PC-3 (cell line): ENCODE results near the gene WFS1. TPM values are rescaled to one million over a fixed set of nuclear protein-coding genes. Genes with fewer than 3 reads are reported as not detected.

Source experiments
- ATAC-seq: fragments of 200-7000 bp; cut with Tn5 transposase; 2 replicates; pipeline ENCODE4 v1.9.1; 2020; ENCODE audit warnings: mild to moderate bottlenecking, moderate library complexity
- BruUV-seq: library from RNA; stranded (reverse); fragments of 400-500 nt; replicated peaks from 2 replicates; lab custom pipeline; 2021; lab: Mats Ljungman, UMichigan
- CTCF ChIA-PET: fragments of 300-600 bp; sonication (Branson Sonifier 250); formaldehyde crosslinking; loops from one replicate; lab custom pipeline; 2022; ENCODE audit warnings: antibody characterized with exemption; lab: Charles Lee
- POLR2A ChIA-PET: fragments of 300-600 bp; sonication (Branson Sonifier 250); formaldehyde crosslinking; loops from one replicate; lab custom pipeline; 2022; ENCODE audit warnings: antibody characterized with exemption; ENCODE audit not compliant: unreplicated experiment; lab: Charles Lee
- DNase-seq: peaks from one replicate; pipeline ENCODE4 v3.0.0-alpha.2; 2015
- H2AFZ ChIP-seq: fragments of 300-600 bp; sonication (generic); 2 replicates; pipeline ENCODE4 v1.6.0; 2016; ENCODE audit warnings: antibody characterized with exemption, low read length
- H3F3A ChIP-seq: fragments of 300-600 bp; sonication (generic); one replicate; pipeline ENCODE4 v1.6.0; 2017; ENCODE audit warnings: antibody characterized with exemption, low read length, control low read depth, mild to moderate bottlenecking; ENCODE audit not compliant: unreplicated experiment
- H3K27ac ChIP-seq: fragments of 300-600 bp; sonication (generic); 2 replicates; pipeline ENCODE4 v1.5.1; 2016; ENCODE audit warnings: mild to moderate bottlenecking, low read length
- H3K27me3 ChIP-seq: fragments of 300-600 bp; sonication (generic); 2 replicates; pipeline ENCODE4 v1.6.1; 2016; ENCODE audit warnings: low read length, mixed read lengths
- H3K36me3 ChIP-seq: fragments of 300-600 bp; sonication (generic); 2 replicates; pipeline ENCODE4 v1.6.1; 2016; ENCODE audit warnings: low read depth, mixed run types, low read length, mixed read lengths
- H3K4me1 ChIP-seq: fragments of 300-600 bp; sonication (generic); 2 replicates; pipeline ENCODE4 v1.5.1; 2016; ENCODE audit warnings: low read length; ENCODE audit not compliant: insufficient read depth
- H3K4me2 ChIP-seq: fragments of 300-600 bp; sonication (generic); 2 replicates; pipeline ENCODE4 v1.6.0; 2016; ENCODE audit warnings: low read length
- H3K4me3 ChIP-seq: fragments of 300-600 bp; sonication (generic); 2 replicates; pipeline ENCODE4 v1.5.1; 2016; ENCODE audit warnings: mild to moderate bottlenecking, low read length, mixed read lengths
- H3K79me2 ChIP-seq: fragments of 300-600 bp; sonication (generic); 2 replicates; pipeline ENCODE4 v1.6.1; 2017; ENCODE audit warnings: low read length, mixed read lengths
- H3K9ac ChIP-seq: fragments of 300-600 bp; sonication (generic); 2 replicates; pipeline ENCODE4 v1.6.0; 2016; ENCODE audit warnings: mild to moderate bottlenecking, low read length
- H3K9me2 ChIP-seq: fragments of 300-600 bp; sonication (generic); replicated peaks from 2 replicates; pipeline ENCODE4 v1.6.1; 2016; ENCODE audit warnings: mixed run types, low read length, mixed read lengths
- H3K9me3 ChIP-seq: fragments of 300-600 bp; sonication (generic); 2 replicates; pipeline ENCODE4 v1.6.1; 2016; ENCODE audit warnings: low read length, mixed read lengths
- H4K20me1 ChIP-seq: fragments of 300-600 bp; sonication (generic); 2 replicates; pipeline ENCODE4 v1.6.1; 2016; ENCODE audit warnings: low read length, mixed read lengths
- CTCF ChIP-seq: fragments of 300-600 bp; sonication (generic); conservative IDR thresholded peaks from 2 replicates; pipeline ENCODE4 v1.5.1; 2017; ENCODE audit warnings: antibody characterized with exemption, low read depth, mild to moderate bottlenecking, low read length
- EZH2 ChIP-seq: fragments of 300-600 bp; sonication (generic); IDR thresholded peaks from one replicate; pipeline ENCODE4 v1.6.1; 2017; ENCODE audit warnings: antibody characterized with exemption, mild to moderate bottlenecking, low read length; ENCODE audit not compliant: unreplicated experiment
- EZH2phosphoT487 ChIP-seq: fragments of 300-600 bp; sonication (generic); IDR thresholded peaks from 2 replicates; pipeline ENCODE4 v1.6.1; 2018; ENCODE audit warnings: mild to moderate bottlenecking, antibody characterized with exemption, low read length, borderline replicate concordance
- intact Hi-C: fragments of 100-400 bp; cut with micrococcal nuclease; formaldehyde crosslinking; loops from 2 replicates; pipeline ENCODE4 v1.9.0; 2023
- total RNA-seq: library from RNA; depleted of rRNA; stranded (reverse); fragments of >200 nt; gene quantifications from 2 replicates; pipeline ENCODE4 v1.2.3, GENCODE V29; 2014

The WFS1 gene
- total RNA-seq, 1 experiment from 2014 or later = 35.7 TPM

DNA sequence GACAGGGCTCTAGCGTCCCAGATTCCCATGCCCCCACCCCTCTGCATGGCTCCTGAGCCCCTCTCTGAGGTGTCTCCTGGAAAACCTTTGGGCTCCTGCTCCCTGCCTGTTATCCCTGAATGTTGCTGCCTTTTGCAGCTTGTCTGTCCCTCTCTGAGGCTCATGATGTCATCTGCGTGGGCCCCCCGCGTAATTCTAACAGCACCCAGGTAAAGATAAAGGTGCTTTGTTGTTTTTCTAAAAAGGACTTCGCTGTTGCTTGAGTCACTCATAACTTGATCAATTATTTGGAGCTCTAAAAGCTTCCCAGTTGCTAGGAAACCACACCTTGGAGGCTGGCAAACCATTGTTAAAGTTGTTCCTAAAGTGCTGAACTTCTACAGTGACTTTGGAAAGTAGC lies 36.6 kb downstream of the WFS1 start:
- Histone ChIP-seq H3K79me2 (no peaks in the 10 kb centered on the region), H3K27ac (no peak overlapping the region), H3K4me2 (no peak overlapping the region), H3K4me3 (no peak overlapping the region), H3K9ac (no peak overlapping the region), H3K27me3 (no peaks in the 10 kb centered on the region), H3K36me3 (no peaks in the 10 kb centered on the region), H3K9me3 (no peaks in the 10 kb centered on the region), H2AFZ (no peak overlapping the region), H3F3A (no peaks in the 10 kb centered on the region), H3K9me2 (no peaks in the 10 kb centered on the region), H3K4me1 (no peaks in the 10 kb centered on the region), H4K20me1 (no peaks in the 10 kb centered on the region)
- TF ChIP-seq CTCF = no peak
- TF ChIP-seq EZH2phosphoT487 = no peak
- no peak for TF ChIP-seq EZH2
- DNase-seq (no peak), ATAC-seq (no peak)
- intact Hi-C loops = no loop called here
- CTCF ChIA-PET = no interaction called here
- POLR2A ChIA-PET = no interaction called here
- no TSS peak for BruUV-seq

DNA sequence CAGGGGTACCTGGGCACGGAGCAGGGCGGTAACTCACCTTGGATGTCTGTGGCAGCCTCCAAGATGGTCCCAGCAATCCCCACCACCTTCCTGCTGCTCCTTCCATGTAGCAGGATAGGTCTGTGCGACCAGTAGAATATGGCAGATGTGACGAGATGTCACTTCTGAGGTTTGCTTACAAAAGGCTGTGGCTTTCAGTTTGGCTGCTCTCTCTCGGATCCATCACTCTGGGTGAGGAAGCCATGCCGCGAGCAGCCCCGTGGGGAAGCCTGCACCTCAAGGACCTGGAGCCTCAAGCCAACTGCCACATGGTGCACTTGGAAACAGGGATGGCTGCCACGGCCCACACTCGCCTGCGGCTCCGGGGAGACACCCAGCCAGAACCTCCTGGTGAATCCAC lies 37.6 kb downstream of the WFS1 start:
- H3K27me3 ChIP-seq = no peaks in the 10 kb centered on the region
- H3K9me2 ChIP-seq = no peaks in the 10 kb centered on the region
- no peak overlapping the region for H3K27ac ChIP-seq
- TF ChIP-seq EZH2 (no peak), CTCF (no peak), EZH2phosphoT487 (no peak)
- intact Hi-C loops = no loop called here
- H3K36me3 ChIP-seq = no peaks in the 10 kb centered on the region
- ChIA-PET CTCF (no interaction called here), POLR2A (no interaction called here)
- no peaks in the 10 kb centered on the region for H3K4me1 ChIP-seq
- DNase-seq (no peak), ATAC-seq (no peak)
- no peak overlapping the region for H3K9ac ChIP-seq
- H2AFZ ChIP-seq = no peak overlapping the region
- no peaks in the 10 kb centered on the region for H3F3A ChIP-seq
- no peak overlapping the region for H3K4me3 ChIP-seq
- no peak overlapping the region for H3K4me2 ChIP-seq
- no peaks in the 10 kb centered on the region for H4K20me1 ChIP-seq
- no peaks in the 10 kb centered on the region for H3K9me3 ChIP-seq
- no TSS peak for BruUV-seq
- H3K79me2 ChIP-seq = no peaks in the 10 kb centered on the region

GRCh38 chr4:6307891-6308290 lies 38.2 kb downstream of the WFS1 start:
- H2AFZ ChIP-seq = no peak overlapping the region
- H3K4me1 ChIP-seq = peaks cover 4% of the 10 kb centered on the region
- intact Hi-C loops = no loop called here
- H3K4me2 ChIP-seq = no peak overlapping the region
- H3K27ac ChIP-seq = no peak overlapping the region
- no peaks in the 10 kb centered on the region for H3K9me2 ChIP-seq
- H3K27me3 ChIP-seq = no peaks in the 10 kb centered on the region
- ATAC-seq (no peak), DNase-seq (no peak)
- ChIA-PET POLR2A (no interaction called here), CTCF (no interaction called here)
- no peak overlapping the region for H3K4me3 ChIP-seq
- TF ChIP-seq CTCF = no peak
- TF ChIP-seq EZH2 = no peak
- no peak for TF ChIP-seq EZH2phosphoT487
- H3K36me3 ChIP-seq = no peaks in the 10 kb centered on the region
- BruUV-seq = no TSS peak
- no peaks in the 10 kb centered on the region for H3K79me2 ChIP-seq
- no peak overlapping the region for H3K9ac ChIP-seq
- no peaks in the 10 kb centered on the region for H3F3A ChIP-seq
- no peaks in the 10 kb centered on the region for H4K20me1 ChIP-seq
- H3K9me3 ChIP-seq = no peaks in the 10 kb centered on the region
